CD1c-positive myeloid dendritic cell (primary cell): Measurements from ENCODE around the gene DOHH.
A peak's percentile ranks its signal among the peaks of the same experiment; 100 is the strongest.

Source experiments
- DNase-seq: peaks from one replicate; pipeline ENCODE4 v3.0.0-alpha.2; 2016; ENCODE audit errors: extremely low spot score

DOHH gene

GRCh38 chr19:3478409-3479176 is 21.9 kb downstream of the DOHH start:
- DNase-seq: peak; percentile 35

- peak; percentile 9 for DNase-seq
Measured at GRCh38 chr19:3477951-3478350, 22.5 kb downstream of the DOHH start.

- DNase-seq: no peak
Measured at GRCh38 chr19:3477506-3477905, 23.0 kb downstream of the DOHH start.

GRCh38 chr19:3476830-3477229 is 23.6 kb downstream of the DOHH start:
- DNase-seq: no peak

GRCh38 chr19:3475449-3475848 is 25.0 kb downstream of the DOHH start:
- DNase-seq: no peak

GRCh38 chr19:3474614-3475013 is 25.9 kb downstream of the DOHH start:
- DNase-seq: no peak

GRCh38 chr19:3474010-3474409 is 26.5 kb downstream of the DOHH start:
- DNase-seq: no peak

- DNase-seq: peak; percentile 45
Measured at GRCh38 chr19:3471954-3472655, 28.4 kb downstream of the DOHH start.

- DNase-seq: no peak
Measured at GRCh38 chr19:3470500-3471128, 29.9 kb downstream of the DOHH start.

- no peak for DNase-seq
Measured at GRCh38 chr19:3469638-3470499, 30.6 kb downstream of the DOHH start.

GRCh38 chr19:3468211-3468610 is 32.3 kb downstream of the DOHH start:
- no peak for DNase-seq

- no peak for DNase-seq
Measured at GRCh38 chr19:3467437-3468198, 32.9 kb downstream of the DOHH start.

- DNase-seq: no peak
Measured at GRCh38 chr19:3466635-3467034, 33.8 kb downstream of the DOHH start.

GRCh38 chr19:3465552-3465951 is 34.9 kb downstream of the DOHH start:
- DNase-seq: no peak

GRCh38 chr19:3464587-3465235 is 35.8 kb downstream of the DOHH start:
- peak; percentile 26 for DNase-seq

GRCh38 chr19:3463714-3464586 is 36.5 kb downstream of the DOHH start:
- no peak for DNase-seq

GRCh38 chr19:3462991-3463713 is 37.3 kb downstream of the DOHH start:
- DNase-seq: no peak

GRCh38 chr19:3459965-3460582 is 40.4 kb downstream of the DOHH start:
- no peak for DNase-seq
